Measurements from ENCODE around the gene PRR16. TPM values are rescaled to one million over a fixed set of nuclear protein-coding genes. Genes with fewer than 3 reads are reported as not detected.

PRR16 gene
- total RNA-seq, 4 donors from 2014 or later, result 2.2 to 19.7 (median 5.9) TPM

GRCh38 chr5:120568711-120569110 lies 104.6 kb downstream of the PRR16 start:
- Histone ChIP-seq H3K36me3 (no peaks in the 10 kb centered on the region), H3K9me3 (no peaks in the 10 kb centered on the region), H3K27me3 (no peaks in the 10 kb centered on the region), H3K27ac (no peak overlapping the region), H3K4me1 (no peaks in the 10 kb centered on the region), H3K4me3 (no peak overlapping the region)
- no peak for TF ChIP-seq CTCF (IDR thresholded peaks at IDR 0.05)
- TF ChIP-seq POLR2A (IDR thresholded peaks at IDR 0.05), result no peak
- DNase-seq, result no peak
- intact Hi-C loops (cut with DNase I; ENCODE audit: low total_unique reads), result no loop called here

DNA sequence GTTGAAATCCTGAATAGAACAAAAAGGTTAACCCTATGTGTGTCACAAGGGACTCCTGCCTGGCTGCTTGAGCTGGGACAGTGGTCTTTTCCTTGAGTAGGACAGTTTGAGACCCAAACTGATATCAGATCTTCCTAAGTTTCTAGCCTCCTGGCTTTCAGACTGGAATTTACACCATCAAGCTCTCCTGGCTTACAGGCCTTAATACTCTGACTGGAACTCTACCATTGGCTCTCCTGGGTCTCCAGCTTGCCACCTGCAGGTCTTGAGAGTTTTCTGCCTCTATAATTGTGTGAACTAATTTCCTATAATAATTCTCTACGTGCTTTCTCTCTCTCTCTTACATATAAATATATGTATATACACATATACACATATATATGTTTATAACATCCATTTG lies 112.5 kb downstream of the PRR16 start:
- Histone ChIP-seq H3K27me3 (no peaks in the 10 kb centered on the region), H3K9me3 (no peaks in the 10 kb centered on the region), H3K27ac (no peak overlapping the region), H3K4me1 (no peaks in the 10 kb centered on the region), H3K4me3 (no peak overlapping the region), H3K36me3 (no peaks in the 10 kb centered on the region)
- DNase-seq, result no peak
- intact Hi-C loops (cut with DNase I; ENCODE audit: low total_unique reads), result no loop called here
- TF ChIP-seq CTCF (IDR thresholded peaks at IDR 0.05) (no peak), POLR2A (IDR thresholded peaks at IDR 0.05) (no peak)

DNA sequence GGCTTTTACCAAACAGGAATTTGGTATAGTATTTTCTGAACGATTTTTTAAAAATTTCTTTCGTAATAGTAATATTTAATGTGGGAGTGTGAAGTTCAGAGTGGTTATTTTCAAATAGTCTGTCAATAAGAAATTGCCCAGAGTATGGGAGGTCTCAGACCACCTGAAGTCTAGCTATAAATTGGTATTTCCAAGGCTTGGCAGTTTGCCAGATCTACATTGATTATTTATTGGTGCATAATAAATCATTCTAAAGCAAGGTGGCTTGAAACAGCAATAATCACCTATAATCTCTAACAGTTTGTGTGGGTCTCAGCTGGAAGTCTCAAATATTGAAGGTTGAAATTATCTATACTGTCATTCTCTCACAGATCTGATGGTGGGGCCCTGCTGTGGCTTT lies 118.5 kb downstream of the PRR16 start:
- intact Hi-C loops (cut with DNase I; ENCODE audit: low total_unique reads), result no loop called here

DNA sequence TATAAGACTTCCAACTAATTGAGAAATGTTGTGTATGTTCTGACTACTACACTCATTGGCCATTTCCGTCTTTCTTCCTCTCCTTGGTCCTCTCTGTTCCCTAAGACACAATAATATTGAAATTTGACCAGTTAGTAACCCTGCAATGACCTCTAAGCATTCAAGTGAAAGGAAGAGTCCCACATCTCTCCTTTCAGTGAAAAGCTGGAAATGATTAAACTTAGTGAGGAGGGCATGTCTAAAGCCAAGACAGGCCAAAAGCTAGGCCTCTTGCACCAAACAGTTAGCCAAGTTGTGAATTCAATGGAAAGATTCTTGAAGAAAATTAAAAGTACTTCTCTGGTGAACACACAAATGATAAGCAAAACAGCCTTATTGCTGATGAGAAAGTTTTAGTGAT lies 122.5 kb downstream of the PRR16 start:
- DNase-seq, result no peak
- no peak overlapping the region for H3K27ac ChIP-seq
- H3K9me3 ChIP-seq, result no peaks in the 10 kb centered on the region
- H3K27me3 ChIP-seq, result no peaks in the 10 kb centered on the region
- no peaks in the 10 kb centered on the region for H3K36me3 ChIP-seq
- TF ChIP-seq POLR2A (IDR thresholded peaks at IDR 0.05) (no peak), CTCF (IDR thresholded peaks at IDR 0.05) (no peak)
- intact Hi-C loops (cut with DNase I; ENCODE audit: low total_unique reads), result no loop called here
- no peak overlapping the region for H3K4me3 ChIP-seq
- H3K4me1 ChIP-seq, result no peaks in the 10 kb centered on the region

More for the DNA sequence above, 118.5 kb downstream of the PRR16 start:
- Histone ChIP-seq H3K27me3 (no peaks in the 10 kb centered on the region), H3K27ac (no peak overlapping the region), H3K9me3 (no peaks in the 10 kb centered on the region), H3K4me1 (no peaks in the 10 kb centered on the region), H3K4me3 (no peak overlapping the region), H3K36me3 (no peaks in the 10 kb centered on the region)
- TF ChIP-seq POLR2A (IDR thresholded peaks at IDR 0.05) (no peak), CTCF (IDR thresholded peaks at IDR 0.05) (no peak)
- no peak for DNase-seq

DNA sequence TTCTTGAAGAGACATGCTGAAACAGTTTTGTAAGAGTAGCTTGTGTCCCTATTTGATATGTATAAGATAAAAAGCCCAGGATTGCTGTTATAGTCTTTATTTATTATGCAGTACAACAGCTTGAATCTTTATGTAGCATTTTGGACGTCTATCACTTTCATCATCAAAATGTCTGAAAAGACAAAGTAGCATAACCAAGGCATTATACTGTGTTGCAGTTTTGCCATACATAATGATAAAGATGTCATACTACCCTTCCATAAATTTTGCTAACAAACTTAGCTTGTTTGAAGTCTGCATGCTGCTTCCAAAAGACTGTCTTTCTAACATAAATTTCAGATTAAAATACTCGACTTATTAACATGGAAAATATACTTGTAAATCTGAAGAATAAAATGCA lies 127.8 kb downstream of the PRR16 start:
- Histone ChIP-seq H3K27me3 (no peaks in the 10 kb centered on the region), H3K4me1 (no peaks in the 10 kb centered on the region), H3K4me3 (no peak overlapping the region), H3K27ac (no peak overlapping the region), H3K9me3 (no peaks in the 10 kb centered on the region), H3K36me3 (no peaks in the 10 kb centered on the region)
- intact Hi-C loops (cut with DNase I; ENCODE audit: low total_unique reads), result no loop called here
- DNase-seq, result no peak
- TF ChIP-seq CTCF (IDR thresholded peaks at IDR 0.05) (no peak), POLR2A (IDR thresholded peaks at IDR 0.05) (no peak)
